ENCODE data around the gene GALNT10.
A peak's percentile ranks its signal among the peaks of the same experiment; 100 is the strongest.

GALNT10 gene

DNA sequence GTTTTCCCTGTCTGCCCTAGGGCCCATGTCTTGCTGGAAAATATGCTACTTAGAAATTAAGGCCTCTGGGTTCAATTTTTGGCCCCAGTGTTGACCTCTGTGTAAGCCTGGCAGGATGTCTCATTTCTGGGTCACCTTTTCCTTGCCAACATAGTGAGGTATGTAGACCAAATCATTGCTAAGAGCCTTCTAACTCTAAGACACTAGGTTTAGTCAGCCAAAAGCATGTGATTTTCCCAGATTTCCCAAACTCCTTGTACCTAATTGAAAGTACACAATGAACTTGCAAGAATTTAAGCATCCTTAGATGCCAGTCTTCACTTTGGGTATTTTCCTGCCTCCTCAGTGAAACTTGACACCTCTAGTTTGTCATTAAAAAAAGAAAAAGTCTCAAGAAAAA lies 77.0 kb downstream of the GALNT10 start:
- DNase-seq (ENCODE audit: low spot score), result no peak

DNA sequence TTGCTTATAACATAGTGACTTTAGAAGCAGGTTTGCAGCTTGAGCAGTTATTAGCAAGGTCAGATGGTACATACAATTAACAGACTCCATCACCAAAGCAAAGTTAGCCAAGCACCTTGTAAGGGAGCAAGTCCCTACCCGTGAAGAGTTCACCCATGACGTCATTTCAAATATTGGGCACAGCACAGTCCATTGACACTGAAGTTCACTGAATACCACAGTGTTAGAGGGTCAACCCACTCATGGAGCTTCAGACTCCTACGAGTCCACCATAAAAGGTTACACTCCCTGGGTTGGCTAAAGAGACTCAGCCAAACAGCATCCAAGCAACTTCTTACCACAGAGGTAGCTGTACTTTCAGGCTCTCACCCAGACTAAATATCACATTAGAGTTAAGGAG lies 77.5 kb downstream of the GALNT10 start:
- no peak for DNase-seq (ENCODE audit: low spot score)

DNA sequence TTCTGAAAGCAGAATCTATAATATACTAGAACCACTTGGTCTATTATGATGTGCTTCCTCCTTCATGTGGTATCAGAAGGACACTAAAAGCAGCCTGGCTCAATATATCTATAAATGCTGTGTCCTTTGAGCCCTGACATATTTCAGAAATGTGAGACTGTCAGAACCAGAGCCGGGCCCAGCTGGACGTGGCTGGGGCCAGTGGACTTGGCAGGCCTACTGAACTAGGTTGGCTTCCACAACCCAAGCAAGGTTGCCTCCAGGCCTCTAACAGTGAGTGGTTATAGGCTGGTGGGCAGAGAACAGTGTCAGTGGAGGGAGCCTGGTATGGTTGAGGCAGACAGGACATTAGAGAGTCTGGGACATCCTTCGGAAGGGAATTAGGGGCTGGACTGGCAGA lies 78.9 kb downstream of the GALNT10 start:
- DNase-seq (ENCODE audit: low spot score), result no peak

DNA sequence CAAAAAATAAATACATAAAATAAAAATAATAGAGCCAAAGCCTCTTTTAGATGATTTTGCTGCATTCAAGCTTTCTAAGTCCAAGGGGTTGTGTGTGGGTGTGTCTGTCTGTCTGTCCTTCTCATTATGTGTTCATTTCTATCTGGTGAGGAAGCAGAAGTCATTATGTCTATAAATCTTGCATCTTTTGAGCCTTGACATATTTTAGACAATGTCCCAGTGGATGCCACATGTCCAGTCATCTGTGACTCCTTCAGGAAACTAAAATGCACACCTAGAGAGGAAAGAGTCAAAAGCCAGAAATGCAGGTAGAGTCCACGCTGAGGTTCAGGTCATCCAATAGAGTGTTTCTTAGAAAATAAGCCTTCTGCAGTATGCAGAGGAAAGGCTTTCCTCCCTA lies 80.9 kb downstream of the GALNT10 start:
- no peak for DNase-seq (ENCODE audit: low spot score)

DNA sequence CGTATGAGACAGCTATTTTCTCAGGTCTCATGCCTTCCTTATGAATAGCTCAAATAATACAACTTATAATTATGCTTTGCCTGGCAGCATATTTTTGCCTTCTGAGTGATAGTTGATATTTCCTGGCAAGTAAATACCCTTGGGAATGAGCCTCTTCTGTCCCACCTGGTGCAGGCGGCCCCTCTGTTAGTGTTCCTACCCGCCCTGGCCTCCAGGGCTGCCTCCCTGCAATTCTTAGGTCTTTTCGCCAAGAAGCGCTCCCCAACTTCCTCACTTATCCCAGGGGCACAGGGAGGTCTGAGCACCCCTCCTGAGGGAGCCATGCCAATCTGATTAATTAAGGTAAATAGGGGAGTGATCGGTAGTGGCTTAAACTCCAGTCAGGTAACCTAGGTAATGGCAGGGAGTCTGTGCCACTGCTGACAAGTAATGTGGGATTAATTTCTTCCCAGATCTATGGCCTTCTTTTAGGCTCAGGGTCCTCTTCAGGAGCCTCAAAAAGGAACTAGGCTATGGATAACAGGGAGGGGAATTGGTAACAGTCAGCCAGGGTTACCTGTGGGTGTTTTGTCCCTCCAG lies 81.5 kb downstream of the GALNT10 start:
- DNase-seq (ENCODE audit: low spot score), result no peak

DNA sequence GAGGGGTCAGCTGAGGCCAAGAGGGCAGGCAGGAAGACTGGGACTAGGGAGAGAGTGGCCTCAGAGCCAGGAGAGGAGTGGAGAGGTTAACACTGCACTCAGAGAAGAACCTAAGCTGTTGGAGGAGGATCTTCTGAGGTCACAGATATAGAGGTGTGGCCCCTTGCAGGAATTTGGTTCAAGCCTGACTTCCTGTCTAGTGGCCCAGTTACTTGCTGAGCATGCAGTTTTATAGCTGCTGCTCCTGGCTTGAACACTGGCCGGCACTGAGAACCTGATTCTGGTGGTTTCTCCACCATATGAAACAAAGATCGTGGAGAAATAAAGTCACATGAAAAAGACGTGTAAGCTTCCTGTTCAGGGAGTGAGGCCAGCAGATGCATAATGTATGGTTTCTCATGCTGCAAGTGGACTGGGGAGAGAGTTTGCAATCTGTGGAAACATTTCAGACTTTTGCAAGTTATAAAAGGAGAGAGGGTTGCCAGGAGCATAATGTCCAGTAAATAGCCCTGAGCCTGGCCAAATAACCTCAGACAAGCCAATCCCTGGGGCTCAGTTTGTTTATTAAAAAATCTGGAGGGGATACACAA lies 82.6 kb downstream of the GALNT10 start:
- DNase-seq (ENCODE audit: low spot score), result peak; percentile 46

DNA sequence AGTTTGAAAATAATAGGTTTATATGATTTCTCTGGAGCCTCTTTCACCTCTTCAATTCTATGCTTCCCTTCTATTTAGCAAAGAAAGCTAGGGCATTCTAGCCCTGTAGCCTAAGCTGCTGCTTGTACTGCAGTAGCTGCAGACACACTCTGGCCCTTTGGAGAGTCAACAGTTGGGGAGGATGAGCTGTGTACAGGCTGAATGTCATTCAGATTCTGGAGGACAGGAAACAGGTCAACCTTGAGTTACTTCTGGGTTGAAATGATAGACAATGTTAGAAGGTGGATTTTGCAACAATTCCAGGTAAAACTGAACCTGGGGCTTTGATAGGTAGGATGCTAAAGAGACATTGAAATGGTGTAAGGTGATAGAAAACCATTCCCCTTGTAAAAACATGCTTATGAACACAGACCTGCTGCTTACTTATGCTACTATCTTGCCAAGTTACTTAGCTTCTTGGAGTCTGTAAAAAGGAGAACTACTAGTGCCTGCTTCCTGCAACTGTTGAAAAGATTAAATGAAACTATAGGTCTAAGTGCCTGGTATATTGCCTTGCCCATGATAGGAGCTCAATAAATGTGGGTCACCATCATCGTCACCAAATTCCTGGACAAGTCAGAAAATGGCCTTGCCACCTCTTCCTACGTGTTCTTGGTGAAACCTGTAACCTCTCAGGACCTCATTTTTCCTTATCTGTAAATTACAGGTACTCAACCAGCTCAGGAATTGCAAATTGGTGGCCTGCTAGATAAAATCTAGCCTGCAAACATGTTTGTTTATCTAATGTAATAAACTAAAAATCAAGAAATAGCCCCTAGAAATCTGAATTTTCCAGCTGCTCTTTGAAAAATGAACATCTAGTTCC lies 83.7 kb downstream of the GALNT10 start:
- no peak for DNase-seq (ENCODE audit: low spot score)

DNA sequence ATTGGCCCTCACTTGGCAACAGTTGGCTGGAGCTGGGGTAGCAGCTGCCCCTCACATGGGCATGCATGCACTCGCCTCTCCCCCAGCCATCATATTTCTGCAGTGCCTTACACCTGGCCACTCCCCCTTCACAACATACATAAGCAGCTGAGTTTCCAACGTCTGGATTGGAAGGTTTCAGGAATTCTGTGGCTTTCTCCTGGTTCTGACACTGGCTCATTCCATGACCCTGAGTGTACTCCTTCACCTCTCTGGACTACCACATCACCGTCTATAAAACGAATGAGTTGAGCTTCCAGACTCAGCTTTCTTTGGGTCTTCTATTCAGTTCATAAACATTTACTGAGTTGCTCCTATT lies 84.3 kb downstream of the GALNT10 start:
- no peak for DNase-seq (ENCODE audit: low spot score)

DNA sequence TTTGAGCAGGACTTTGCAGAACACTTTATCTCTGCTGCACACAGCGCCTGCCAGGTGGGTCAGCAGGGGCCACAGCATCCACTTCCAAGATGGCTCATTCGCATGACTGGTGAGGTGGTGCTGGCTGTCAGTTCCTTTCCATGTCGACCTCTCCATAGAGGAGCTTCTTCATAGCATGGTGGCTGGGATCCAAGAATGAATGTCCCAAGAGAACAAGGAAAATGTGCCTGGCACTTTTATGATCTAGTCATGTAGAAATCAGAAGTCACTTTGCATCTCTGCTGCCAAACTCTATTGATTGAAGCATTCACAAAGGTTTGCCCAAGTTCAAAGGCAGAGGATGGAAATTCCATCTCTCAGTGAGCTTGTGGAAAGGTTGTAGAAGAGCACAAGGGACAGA lies 85.0 kb downstream of the GALNT10 start:
- DNase-seq (ENCODE audit: low spot score), result no peak

DNA sequence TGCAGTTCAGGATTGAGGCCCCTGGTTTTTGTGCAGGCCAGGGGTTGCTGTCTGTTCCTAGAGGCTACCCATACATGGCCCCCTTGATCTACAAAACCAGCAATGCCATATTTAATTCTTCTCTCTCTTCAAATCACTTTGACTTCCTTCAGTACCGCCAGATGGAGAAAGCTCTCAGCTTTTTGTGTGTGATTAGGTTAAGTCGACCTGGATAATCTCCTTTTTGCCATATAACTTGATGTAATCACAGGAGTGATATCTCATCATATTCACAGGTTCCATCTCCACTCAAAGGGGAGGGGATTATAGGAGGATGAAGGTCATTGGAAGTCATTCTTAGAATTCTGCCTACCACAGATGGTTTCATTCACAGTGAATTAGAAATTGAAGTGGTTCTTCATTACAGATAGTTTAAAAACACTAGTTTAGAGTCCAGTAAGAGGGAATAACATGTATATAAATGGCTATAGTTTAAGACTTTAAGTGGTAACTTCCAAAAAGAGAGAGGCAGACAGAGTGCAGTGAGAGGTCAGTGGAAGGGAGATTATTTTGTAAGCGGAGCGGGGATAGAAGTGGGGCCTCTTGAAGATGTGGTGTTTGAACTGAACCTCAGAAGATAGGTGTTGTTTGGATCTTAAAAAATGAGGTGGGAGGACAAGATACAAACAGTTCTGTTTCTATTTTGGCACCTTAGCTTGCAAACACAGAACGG lies 85.9 kb downstream of the GALNT10 start:
- no peak for DNase-seq (ENCODE audit: low spot score)

DNA sequence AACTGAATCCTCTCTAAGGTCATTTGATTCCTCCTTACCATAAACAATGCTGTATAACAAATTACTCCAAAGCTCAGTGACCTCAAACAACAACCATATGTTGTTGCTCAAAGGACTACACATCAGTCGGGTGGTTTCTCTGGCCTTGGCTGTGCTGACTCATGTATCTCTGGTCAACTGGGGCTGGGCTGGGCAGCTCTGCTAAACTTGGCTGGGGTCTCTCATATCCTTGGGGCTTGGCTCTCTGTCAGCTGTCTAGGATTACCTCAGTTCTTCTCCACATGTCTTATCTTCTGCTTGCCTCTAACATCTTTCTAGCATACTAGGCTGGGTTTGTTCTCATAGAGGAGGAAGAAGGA lies 86.4 kb downstream of the GALNT10 start:
- DNase-seq (ENCODE audit: low spot score), result no peak

DNA sequence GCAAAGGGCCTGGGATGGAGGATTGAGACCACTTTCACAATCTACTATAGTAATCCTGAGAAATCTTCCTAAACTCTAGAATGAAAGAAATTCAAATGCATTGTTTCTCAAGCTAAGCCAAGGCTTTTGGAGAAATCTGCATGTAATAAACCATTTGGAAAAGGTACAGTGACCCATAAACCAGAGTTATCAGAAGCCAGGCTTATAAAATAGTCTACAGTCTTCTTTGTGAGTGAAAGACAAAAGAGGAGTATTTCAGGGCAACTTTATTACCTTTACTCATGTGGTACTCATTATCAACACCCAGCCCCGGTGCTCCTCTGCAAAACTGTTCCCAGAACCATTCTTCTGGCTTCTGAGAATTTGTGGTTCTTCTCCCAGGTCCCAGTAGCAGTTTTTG lies 87.0 kb downstream of the GALNT10 start:
- no peak for DNase-seq (ENCODE audit: low spot score)

DNA sequence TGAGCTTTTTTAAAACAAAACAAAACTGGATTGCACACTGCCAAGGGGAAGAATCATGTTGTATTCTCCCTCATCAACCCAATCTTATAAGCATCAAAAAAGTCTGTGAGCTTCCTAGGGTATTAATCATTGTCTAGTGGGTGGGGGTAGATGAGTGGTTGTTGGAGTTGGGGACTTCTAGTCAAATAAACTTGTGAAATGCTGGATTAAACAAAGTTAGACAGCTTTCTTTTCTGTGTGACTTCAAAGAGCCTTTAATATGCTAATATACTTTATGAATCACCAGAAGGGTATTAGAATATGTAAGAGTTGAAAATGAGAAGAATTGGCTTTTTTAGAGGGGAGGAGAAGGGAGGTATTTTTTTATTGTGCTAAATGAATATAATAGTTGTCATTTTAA lies 87.7 kb downstream of the GALNT10 start:
- no peak for DNase-seq (ENCODE audit: low spot score)

DNA sequence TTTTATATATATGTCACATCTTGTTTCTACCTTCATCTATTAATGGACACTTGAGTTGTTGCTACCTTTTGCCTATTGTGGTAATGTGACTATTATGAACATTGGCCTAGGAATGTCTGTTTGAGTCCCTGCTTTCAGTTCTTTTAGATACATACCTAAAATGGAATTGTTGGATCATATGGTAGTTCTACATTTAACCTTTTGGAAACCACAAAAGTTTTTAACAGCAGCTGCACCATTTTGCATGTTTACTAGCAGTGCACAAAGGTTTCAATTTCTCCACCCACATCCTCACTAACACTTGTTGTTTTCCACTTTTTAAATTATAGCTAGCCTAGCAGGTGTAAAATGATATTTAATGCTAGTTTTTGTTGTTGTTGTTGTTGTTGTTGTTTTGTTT lies 88.4 kb downstream of the GALNT10 start:
- no peak for DNase-seq (ENCODE audit: low spot score)

DNA sequence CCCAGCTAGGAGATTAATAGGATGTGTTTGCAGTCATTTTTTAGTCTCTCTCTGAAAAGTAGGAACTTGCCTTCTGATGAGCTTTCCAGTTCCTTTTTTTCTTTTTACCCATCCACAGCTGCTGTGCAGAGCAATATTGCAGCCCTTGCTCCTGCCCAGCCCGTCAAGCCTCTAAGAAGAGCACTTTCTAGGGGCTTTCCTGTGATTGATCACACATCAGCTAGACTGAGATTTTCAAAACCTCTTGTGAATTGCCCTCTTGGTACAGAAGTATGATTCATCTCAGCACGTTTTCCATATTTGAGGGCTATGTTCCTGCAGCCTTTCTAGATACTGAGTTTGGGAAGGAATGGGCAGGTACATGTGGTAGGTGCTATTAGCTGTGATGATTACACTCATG lies 93.9 kb downstream of the GALNT10 start:
- DNase-seq (ENCODE audit: low spot score), result no peak

DNA sequence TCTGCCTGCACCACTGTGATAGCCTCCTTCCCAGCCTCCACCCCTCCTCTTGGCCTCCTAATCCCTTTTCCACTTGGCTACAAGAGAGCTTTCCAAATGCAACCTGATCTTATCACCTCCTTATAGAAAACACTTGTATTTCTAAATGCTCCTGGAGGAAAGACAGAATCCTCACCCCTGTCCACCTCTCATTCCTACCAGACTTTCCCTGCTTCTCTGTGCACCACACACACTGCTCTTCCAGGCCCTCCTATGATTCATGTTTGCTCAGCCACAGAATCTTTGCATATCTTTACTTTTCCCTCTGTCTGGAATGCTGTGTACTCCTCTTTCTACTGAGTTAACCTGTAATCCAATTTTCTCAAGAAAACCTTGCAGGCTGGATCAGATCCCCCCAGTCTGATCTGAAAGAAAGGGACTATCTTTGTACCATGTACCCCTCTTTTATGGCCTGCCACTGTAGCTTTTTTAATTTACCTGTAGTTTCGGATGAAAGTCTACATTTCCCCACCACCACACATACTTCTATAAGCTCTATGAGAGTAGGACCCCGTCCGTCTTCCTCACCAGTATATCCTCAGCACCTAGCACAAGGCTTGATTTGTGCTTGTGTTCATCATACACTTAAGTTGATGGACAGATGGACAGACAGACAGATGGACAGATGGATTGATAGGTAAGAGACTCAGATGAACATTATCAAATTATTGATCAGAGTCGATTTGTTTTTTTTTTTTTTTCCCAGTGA lies 95.3 kb downstream of the GALNT10 start:
- DNase-seq (ENCODE audit: low spot score), result no peak

DNA sequence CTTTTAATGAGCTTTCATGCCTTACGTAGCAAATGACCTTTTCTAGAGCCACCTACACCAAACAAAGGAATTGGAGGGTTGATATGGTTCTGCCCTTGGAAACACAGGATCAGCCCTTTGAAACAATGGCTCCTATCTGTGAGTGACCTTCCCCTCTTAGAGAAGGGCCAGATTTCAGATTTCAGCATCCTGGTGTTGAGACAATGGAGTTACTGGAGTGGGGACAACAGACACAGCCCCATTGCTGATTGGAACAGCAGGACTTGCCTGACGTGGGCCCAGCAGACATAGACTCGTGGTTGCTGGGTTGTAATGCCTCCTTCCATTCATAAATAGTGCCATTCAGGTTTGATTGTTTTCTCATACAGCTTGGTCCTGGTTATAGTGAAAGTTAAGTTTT lies 96.0 kb downstream of the GALNT10 start:
- DNase-seq (ENCODE audit: low spot score), result no peak

DNA sequence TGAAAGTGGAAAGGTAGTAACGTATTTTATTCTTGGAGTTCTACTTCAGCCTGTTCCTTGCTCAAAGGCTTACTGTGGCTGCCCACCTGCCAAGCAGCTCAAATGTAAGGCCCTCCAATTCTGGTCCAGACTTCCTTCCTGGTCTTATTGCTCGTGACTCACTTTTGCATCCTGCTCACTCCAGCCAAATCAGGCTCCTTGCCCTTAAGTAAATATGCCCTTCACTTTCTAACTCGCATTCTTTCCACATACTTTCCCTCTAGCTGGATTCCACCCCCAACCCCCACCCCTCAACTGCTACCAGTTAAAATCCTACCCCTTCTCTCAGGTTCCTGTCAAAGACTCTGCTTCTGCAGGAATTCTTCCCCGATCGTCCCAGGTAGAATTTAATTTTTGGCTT lies 96.6 kb downstream of the GALNT10 start:
- no peak for DNase-seq (ENCODE audit: low spot score)

DNA sequence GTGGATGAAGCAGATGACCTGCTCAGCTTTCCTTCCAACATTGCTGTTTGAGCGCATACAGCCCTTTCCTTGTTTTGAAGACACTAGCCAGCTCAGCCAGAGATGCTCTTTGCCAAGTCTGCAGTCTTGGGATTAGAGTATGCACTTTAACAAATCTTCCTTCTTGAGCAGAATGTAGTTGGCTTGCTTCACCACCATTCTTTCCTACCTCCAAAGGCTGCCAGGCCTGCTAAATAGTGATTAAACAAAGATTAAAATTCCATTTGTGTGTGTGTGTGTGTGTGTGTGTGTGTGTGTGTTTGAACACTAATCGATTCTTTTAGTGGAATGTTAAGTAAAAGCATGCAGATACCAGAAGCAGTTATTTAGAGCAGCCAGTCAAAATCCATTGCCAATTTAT lies 97.6 kb downstream of the GALNT10 start:
- peak; percentile 60 for DNase-seq (ENCODE audit: low spot score)

DNA sequence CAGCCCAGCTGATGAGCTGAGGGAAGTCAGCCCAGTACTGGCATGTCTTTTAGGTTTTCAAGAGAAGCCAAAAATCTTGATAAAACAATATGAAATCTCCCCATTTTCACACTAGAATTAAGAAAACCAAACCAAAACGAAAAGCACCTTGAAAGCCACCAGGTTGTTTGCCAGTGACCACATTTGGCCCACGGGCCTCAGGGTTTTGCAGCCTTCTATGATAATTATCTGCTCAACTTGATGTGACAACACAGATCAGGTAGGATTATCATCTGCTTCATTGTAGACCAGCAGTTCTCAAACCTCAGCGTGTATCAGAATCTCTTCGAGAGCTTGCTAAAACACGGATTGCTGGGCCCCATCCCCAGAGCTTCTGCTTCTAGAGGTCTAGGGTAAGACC lies 101.4 kb downstream of the GALNT10 start:
- DNase-seq (ENCODE audit: low spot score), result no peak

DNA sequence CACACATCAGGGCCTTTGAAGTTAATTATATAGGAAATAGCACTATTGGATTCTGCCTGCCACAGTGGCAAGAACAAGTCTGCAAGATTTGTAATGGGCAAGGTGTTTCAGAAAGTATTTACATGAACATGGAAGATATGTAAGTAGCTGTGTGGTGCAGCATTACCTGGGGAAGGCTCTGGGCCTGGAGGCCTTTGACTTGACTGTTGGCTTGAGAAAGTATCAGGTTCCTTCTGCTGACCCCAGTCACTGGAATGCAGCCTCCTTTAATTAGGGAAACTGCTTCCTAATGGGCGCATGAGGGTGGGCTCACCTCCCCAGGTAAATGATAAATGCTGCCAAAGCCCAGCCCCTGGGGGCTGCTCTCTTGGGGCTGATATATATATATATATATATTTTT lies 102.7 kb downstream of the GALNT10 start:
- DNase-seq (ENCODE audit: low spot score), result no peak

DNA sequence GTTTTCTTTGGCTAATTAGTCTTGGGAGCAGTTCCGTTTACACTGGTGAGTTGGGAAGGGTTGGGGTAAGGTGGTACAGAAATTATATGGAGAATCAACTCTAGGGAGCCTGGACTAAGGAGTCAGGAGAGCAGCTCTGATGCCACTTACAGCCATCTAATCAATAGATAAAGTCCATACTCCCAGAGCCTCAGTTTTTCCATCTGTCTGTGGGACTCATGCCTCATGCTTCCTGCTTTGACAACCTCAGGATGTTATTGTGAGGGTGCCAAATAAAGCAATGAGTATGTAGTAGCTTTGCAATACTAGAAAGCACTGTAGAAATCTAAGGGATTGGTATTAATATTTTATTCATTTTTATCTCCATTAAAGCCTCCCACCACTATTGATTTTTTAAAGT lies 105.0 kb downstream of the GALNT10 start:
- no peak for DNase-seq (ENCODE audit: low spot score)

Data from globus pallidus (tissue), 1 donor.